Measurements from ENCODE around the gene TMEM140.

TMEM140 gene

GRCh38 chr7:135175931-135176330 is 28.1 kb downstream of the TMEM140 start:
- FAIRE-seq = no peak

GRCh38 chr7:135177028-135177696 is 29.3 kb downstream of the TMEM140 start:
- no peak for FAIRE-seq

GRCh38 chr7:135178364-135178763 is 30.5 kb downstream of the TMEM140 start:
- no peak for FAIRE-seq

DNA sequence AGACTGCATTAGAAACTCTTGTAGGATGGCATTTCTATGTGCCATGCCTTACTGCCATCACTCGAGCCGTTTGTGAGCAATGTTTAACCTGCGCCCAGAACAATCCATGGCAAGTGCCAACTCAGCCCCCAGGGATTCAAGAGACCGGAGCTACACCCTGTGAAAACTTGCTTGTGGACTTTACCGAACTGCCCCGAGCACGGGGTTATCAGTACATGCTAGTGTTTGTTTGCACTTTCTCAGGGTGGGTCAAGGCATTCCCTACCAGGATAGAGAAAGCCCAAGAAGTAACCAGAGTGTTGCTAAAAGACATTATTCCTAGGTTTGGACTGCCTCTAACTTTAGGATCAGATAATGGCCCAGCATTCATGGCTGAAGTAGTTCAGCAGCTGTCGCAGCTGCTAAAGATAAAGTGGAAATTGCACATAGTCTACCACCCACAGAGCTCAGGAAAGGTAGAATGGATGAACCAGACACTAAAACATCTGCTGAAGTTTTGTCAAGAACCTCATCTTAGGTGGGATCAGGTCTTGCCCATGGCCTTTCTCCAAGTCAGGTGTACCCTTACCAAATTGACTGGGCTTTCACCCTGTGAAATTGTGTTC is 31.6 kb downstream of the TMEM140 start:
- FAIRE-seq = no peak

DNA sequence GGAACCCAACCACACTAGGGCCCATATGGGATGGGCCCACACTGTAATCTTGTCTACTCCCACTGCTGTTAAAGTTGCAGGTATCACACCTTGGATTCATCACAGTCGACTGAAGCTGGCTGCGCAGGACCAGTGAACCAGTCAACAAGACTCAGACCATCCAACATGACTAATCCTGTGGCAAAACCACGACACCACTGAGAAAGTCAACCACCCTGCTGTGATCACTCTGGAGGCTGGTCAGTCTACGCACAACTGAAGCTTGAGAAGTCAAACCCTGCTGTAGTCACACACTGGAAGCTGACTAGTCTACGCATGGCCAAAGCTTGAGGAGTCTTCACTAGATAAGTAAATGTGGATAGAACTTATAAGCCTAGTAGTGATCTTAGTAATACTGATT is 32.2 kb downstream of the TMEM140 start:
- FAIRE-seq = no peak

DNA sequence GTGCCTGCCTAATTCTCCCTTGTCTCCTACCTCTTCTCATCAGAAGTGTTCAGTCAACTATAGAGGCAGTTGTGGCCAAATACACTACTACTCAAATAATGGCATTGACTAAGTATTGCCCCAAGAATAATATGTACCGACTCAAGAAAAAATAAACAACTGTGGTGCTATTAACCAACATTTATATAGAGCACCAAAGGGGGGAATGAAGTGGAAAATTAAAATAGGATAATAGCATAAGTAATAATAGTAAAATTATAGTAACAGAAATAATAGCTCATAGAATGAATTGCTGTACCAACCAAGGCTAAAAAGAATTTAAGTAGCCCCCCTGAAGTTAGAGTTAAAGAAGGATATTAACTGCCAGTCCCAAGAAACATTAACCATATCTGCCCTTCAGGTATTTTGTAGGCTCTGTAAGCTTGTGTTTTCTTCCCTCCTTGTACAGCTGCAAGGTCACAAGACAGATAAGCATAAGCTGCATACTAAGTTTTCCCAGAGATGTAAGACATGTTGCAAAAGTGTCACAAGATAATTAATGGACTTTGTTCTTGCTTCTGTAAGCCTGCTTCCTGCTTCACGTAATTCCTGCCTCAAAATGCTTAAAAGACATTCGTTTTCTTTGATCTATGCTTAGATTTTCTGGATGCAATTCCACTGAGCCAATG is 33.5 kb downstream of the TMEM140 start:
- FAIRE-seq = no peak

DNA sequence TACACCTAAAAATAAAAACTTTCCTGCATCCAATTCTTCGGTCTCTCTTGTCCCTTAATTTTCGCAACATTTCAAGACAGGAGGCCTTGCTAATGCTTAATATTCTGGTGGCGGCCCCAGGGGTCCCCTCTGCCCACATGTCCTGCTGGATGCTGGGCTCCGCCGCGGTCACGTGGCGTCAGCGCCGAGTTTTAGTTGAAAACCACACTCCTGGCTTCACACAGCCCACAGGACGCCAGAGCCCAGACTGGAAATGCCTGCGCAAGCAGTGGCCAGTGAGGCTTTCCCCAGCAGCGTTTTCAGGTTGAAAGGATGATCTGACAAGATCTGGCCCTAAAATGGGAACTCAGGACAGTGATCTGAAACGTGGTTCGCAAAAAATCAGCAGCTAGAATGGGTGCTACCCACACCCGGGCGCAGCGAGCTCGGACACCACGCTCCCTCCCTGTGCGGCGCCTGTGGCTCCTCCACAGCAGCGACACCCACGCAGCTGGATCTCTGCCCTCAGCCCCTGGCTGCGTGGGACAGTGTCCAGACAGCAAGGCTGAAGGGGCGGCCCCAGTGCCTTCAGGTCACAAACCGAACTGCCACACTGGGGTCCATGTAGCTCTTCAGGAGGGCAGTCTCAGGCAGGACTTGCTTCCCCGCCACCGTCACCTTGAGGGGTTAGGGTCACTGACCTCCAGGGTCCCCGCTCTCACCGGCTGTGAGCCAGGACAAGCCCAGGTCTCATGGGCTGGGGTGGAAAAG is 34.2 kb downstream of the TMEM140 start:
- FAIRE-seq = no peak

- no peak for FAIRE-seq
These were observed 35.6 kb downstream of the TMEM140 start for GRCh38 chr7:135183478-135183877.

DNA sequence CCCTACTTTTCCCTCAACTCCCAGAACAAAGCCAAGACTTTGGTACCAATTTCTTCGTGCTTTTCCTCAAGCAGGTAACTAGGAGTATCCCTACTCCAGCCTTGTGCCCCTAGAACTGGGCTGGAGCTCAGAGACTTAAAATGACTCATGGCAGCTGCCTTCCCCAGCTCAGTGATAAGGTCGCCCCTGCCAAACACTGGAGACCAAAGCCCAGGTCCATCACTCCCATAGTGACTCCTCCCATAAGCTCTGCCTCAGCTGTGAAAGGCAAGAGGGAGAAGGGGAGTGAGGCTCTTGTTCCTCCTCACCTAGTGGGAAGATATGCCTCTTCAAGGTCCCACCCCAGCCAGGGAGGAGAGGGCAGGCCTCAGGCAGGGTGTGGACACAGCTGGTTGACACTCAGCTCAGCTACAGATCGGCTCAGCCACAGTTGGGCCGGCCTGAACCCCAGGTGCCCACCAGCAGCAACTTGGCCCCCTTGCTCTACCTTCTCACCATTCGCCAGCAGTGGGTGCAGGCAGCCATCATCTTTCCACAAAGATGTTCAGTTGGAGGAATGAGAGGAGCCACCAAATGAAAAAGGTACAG is 36.5 kb downstream of the TMEM140 start:
- no peak for FAIRE-seq

GRCh38 chr7:135185471-135186260 is 37.8 kb downstream of the TMEM140 start:
- FAIRE-seq = no peak

DNA sequence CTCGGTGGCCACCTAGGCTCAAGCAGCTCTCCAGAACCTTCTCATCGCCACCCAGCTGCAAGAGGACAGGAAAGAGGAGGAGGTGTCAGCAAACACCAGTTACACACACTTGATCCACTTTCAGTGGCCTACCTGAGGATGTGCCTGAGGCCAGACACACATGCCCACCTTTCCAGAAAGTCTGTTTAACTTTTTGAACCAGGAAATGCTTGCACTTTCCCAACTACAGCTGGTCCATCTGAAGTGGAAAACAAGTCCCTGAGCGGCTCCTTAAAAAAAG is 38.3 kb downstream of the TMEM140 start:
- no peak for FAIRE-seq

GRCh38 chr7:135186841-135187253 is 39.0 kb downstream of the TMEM140 start:
- no peak for FAIRE-seq

DNA sequence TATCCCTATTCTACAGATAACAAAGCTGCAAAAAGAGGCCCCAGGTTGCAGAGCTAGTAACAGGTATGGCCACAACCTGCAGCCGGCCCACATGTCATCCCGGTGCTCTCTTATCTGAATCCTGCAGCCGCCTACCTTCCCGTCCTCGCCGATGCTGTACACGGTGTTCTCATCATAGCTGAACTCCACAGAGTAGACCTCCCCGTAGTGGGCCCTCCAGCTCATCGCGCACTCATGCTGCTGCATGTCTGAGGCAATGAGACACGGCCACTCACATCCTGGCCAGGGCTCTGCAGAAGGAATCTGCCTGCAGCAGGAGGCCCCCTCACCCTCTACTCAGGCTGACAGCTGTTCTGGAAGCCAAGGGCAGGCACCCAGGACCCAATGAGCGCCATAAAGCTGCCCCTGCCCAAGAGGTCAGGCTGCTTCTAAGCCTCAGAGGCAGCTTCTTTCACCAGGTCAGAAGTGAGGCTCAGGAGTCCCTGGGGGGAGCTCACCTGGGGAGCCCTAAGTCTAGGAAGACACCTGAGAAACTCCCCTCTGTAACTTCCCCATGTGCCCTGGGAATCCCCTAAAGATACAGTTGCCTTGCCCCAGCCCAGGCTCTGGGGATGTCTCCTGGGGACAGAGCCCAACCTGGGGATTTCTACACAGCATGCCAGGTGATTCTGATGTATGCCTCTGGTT is 40.6 kb downstream of the TMEM140 start:
- FAIRE-seq = no peak

DNA sequence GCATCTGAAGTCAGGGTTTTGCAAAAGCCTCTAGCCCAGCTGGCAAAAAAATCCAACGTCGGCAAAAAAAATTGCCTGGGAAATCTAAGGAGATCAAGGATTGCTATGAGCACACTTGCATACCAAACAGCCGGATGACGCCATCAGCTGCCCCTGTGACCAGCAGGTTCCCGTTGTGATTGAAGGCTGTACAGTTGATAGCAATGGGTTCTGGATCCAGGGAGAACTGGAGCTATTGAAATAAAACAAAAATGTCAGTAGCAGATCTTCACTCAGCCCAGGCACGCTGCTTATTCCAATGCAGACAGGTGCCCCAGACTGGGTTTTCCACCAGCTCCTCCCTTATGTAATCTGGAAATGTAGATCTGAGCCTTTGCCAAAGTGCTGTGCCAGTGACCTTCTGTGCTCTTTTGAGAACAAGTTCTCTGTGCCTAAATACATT is 41.4 kb downstream of the TMEM140 start:
- no peak for FAIRE-seq

- FAIRE-seq = no peak
These were observed 42.1 kb downstream of the TMEM140 start for GRCh38 chr7:135189961-135190360.

GRCh38 chr7:135190703-135191102 is 42.8 kb downstream of the TMEM140 start:
- no peak for FAIRE-seq

GRCh38 chr7:135192914-135193536 is 45.2 kb downstream of the TMEM140 start:
- no peak for FAIRE-seq

- FAIRE-seq = no peak
These were observed 45.8 kb downstream of the TMEM140 start for GRCh38 chr7:135193615-135194081.

DNA sequence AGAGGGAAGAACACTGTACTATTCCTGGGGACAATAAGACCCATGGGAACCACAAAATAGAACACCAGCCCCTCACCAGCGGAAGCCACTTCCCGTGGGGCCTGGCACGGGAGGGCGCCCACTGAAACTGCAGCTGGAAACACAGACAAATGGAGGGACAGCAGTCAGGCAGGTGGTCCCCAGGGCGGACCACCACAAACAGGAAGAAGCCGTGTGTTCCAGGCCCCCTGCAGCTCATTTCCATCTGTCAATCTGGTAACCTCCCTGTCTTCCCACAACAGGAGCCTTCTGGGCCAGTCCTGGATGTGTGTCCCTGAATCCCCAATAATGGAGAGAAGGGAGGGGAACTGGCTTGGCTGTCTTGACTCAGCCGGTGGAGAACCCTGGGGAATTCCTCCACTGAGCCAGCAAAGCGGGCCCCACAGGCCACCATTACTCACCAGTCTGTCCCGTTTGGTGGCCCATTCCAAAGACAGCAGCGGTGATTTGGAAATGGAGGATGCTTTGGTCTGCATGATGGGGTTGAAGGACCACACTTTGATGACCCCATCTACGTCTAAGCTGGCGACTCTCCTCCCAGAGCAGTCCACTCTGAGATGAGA is 46.7 kb downstream of the TMEM140 start:
- FAIRE-seq = no peak

DNA sequence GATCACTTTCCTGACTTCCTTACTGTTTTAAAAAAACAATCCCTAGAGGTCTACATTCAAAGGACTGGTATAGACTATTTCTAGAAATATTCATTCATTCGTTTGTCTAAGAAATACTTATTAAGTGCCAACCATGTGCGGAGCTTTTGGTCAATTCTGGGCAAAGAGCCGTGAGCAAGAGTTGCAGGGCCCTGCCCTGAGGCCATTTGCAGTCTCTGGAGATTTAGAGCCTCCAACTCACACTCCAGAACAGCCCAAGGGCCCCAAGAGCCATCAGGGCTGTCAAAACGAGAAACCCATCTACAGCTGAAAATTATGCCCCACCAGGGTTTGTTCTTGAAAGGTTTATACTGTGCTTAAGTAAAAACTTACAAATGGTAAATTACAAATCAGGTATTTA is 47.3 kb downstream of the TMEM140 start:
- FAIRE-seq = no peak
